Activated CD8-positive, alpha-beta T cell treated with anti-CD3 and anti-CD28 coated beads for 36 hours (primary cell): ENCODE results near the gene B3GNT5. TPM values are rescaled to one million over a fixed set of nuclear protein-coding genes. Genes with fewer than 3 reads are reported as not detected.

Experiments
- ATAC-seq: fragments of 200-7000 bp; cut with Tn5 transposase; one replicate; pipeline ENCODE4 v1.10.0; 2021; ENCODE audit warnings: mild to moderate bottlenecking, moderate library complexity
- CTCF ChIA-PET: fragments of 350-600 bp; sonication (Branson Sonifier 250); formaldehyde crosslinking; loops from one replicate; lab custom pipeline; 2021; ENCODE audit warnings: antibody characterized with exemption; lab: Charles Lee
- POLR2A ChIA-PET: fragments of 350-600 bp; sonication (Branson Sonifier 250); formaldehyde crosslinking; loops from one replicate; lab custom pipeline; 2021; ENCODE audit warnings: antibody characterized with exemption; lab: Charles Lee
- DNase-seq: peaks from one replicate; pipeline ENCODE4 v3.0.0-alpha.2; 2020
- H3K27ac Mint-ChIP-seq: one replicate; pipeline ENCODE4 v1.8.0; 2021; ENCODE audit warnings: mild to moderate bottlenecking, mixed read lengths
- H3K27me3 Mint-ChIP-seq: one replicate; pipeline ENCODE4 v1.8.0; 2021; ENCODE audit warnings: mixed read lengths
- H3K36me3 Mint-ChIP-seq: one replicate; pipeline ENCODE4 v1.8.0; 2021; ENCODE audit warnings: low read depth, mixed read lengths
- H3K4me1 Mint-ChIP-seq: one replicate; pipeline ENCODE4 v1.8.0; 2021; ENCODE audit warnings: low read depth, mixed read lengths
- H3K4me3 Mint-ChIP-seq: one replicate; pipeline ENCODE4 v1.8.0; 2021; ENCODE audit warnings: mild to moderate bottlenecking, moderate library complexity, mixed read lengths
- H3K9me3 Mint-ChIP-seq: one replicate; pipeline ENCODE4 v1.8.0; 2021; ENCODE audit warnings: mixed read lengths
- intact Hi-C: fragments of 100-400 bp; cut with micrococcal nuclease; formaldehyde crosslinking; loops from one replicate; pipeline ENCODE4 v1.10.0; 2022
- total RNA-seq, 2 experiments: library from RNA; stranded (reverse); gene quantifications; one replicate each; pipeline ENCODE4 v1.2.3, GENCODE V29; 2021
- TF ChIP-seq, protein P1 (sequence below): fragments of 200-600 bp; IDR thresholded peaks from one replicate; pipeline ENCODE4 v1.8.0; 2022; ENCODE audit warnings: antibody characterized with exemption, mild to moderate bottlenecking

Gene B3GNT5
- total RNA-seq, 2 experiments from 2014 or later: 25.8 to 26.1 TPM

DNA sequence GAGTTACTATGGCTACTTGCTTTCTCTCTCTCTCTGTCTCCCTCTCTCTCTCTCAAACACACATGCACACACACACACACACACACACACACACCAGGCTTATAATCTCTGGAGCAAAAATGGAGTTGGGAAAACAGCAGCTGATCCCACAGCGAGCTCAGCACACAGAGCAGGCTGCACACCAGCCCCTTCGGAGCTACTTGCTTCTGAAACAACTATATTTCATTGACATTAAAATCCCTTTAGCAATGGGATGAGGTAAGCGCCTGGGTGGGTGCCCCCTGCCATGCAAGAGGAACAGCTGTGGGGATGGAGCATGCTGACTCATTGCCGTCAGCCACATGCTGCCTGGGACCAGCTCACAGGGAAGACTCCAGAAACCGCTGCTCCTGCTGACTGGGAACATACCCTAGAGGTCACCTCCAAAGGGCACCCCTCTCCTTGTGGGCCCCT is 45.7 kb downstream of the B3GNT5 start:
- CTCF ChIA-PET: interaction anchor here (1.3 kb wide), 1 partner anchor 9 kb away, joined by 3 read pairs; no protein-coding TSS in a partner anchor
- H3K36me3 Mint-ChIP-seq: peaks cover 5% of the 10 kb centered on the region
- TF ChIP-seq, protein P1, sequence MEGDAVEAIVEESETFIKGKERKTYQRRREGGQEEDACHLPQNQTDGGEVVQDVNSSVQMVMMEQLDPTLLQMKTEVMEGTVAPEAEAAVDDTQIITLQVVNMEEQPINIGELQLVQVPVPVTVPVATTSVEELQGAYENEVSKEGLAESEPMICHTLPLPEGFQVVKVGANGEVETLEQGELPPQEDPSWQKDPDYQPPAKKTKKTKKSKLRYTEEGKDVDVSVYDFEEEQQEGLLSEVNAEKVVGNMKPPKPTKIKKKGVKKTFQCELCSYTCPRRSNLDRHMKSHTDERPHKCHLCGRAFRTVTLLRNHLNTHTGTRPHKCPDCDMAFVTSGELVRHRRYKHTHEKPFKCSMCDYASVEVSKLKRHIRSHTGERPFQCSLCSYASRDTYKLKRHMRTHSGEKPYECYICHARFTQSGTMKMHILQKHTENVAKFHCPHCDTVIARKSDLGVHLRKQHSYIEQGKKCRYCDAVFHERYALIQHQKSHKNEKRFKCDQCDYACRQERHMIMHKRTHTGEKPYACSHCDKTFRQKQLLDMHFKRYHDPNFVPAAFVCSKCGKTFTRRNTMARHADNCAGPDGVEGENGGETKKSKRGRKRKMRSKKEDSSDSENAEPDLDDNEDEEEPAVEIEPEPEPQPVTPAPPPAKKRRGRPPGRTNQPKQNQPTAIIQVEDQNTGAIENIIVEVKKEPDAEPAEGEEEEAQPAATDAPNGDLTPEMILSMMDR: no peak
- H3K9me3 Mint-ChIP-seq: no peaks in the 10 kb centered on the region
- H3K27me3 Mint-ChIP-seq: no peaks in the 10 kb centered on the region
- POLR2A ChIA-PET: interaction anchor here (1.1 kb wide), 1 partner anchor 13 kb away, joined by 3 read pairs; no protein-coding TSS in a partner anchor
- intact Hi-C loops: no loop called here
- H3K4me1 Mint-ChIP-seq: peaks cover 8% of the 10 kb centered on the region
- no peak overlapping the region for H3K4me3 Mint-ChIP-seq
- no peak for ATAC-seq
- DNase-seq: no peak
- no peak overlapping the region for H3K27ac Mint-ChIP-seq

DNA sequence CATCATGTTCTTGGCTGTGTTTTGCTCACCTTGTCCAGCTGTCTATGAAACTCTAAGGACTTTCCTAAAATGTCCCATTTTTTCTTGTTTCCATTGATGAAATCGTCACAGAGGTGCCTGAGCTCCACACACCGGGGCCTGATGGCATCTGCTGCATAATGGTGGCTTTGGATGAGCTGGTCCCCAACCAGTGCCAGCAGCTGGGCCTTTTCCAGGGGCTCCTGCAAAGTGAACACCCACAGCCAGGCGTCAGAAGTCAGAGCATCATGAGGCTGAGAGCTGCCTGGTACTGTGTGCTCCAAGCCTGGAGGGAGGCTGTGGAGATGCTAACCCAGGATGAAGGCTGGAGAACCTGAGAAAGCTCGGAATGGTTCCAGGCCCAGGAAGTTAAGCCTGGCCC is 46.9 kb downstream of the B3GNT5 start:
- TF ChIP-seq, protein P1: no peak
- Mint-ChIP-seq H3K9me3 (no peaks in the 10 kb centered on the region), H3K4me3 (no peak overlapping the region), H3K27me3 (no peaks in the 10 kb centered on the region), H3K27ac (no peak overlapping the region), H3K4me1 (peaks cover 8% of the 10 kb centered on the region), H3K36me3 (peaks cover 2% of the 10 kb centered on the region)
- DNase-seq: no peak
- ChIA-PET CTCF (no interaction called here), POLR2A (no interaction called here)
- intact Hi-C loops: no loop called here
- no peak for ATAC-seq

DNA sequence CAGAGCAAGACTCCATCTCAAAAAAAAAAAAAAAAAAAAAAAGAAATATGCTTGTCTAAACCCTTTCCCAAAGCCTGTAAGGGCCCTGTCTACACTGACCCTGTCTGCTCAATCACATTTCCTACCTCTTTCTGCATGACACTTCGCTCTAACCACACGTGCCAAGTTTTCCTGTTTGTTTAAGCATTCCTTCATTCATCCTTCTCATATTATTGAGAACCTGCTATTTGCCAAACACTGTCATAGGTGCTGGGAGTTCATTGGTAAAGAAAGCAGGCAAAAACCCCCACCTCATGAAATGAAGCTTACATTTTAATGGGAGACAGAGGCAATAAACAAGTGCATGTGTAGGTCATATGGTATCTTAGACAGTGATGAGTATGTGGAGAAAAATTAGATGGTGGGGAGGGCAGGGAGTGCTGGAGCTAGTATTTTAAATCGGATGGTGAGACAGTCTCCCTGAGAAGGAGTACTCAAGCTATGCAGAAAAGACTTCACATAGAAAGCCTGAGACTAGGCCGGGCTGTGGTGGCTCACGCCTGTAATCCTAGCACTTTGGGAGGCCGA is 48.0 kb downstream of the B3GNT5 start:
- H3K27ac Mint-ChIP-seq: no peak overlapping the region
- DNase-seq: no peak
- no peak overlapping the region for H3K4me3 Mint-ChIP-seq
- no peaks in the 10 kb centered on the region for H3K9me3 Mint-ChIP-seq
- POLR2A ChIA-PET: no interaction called here
- TF ChIP-seq, protein P1: no peak
- CTCF ChIA-PET: no interaction called here
- no peak for ATAC-seq
- H3K4me1 Mint-ChIP-seq: peaks cover 8% of the 10 kb centered on the region
- peaks cover 1% of the 10 kb centered on the region for H3K36me3 Mint-ChIP-seq
- intact Hi-C loops: no loop called here
- no peaks in the 10 kb centered on the region for H3K27me3 Mint-ChIP-seq

DNA sequence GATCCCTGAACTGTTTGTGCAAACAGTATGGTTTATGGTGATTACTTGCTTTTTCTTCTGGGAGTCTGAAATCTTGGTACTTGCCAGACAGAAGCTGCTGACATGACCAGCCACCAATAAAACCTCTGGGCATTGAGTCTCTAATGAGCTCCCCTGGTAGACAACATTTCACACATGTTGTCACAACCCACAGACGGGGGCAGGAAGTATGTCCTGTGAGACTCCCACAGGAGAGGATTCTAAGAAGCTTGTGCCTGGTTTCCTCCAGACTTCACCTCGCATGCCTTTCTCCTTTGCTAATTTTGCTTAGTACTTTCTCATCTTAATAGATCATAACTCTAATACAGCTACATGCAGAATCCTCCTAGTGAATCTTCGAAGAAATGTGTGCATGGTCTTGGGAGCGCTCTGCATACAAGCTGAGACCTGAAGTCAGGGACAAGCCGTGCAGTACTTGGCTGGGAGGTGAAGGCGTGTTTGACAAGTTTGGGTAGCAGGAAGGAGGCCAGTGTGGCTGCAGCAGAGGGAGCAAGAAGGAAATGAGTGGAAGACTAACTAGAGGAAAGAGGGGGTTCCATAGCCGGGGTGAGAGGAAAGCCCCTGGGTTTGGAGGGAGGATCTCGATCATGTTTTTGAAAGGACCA is 49.0 kb downstream of the B3GNT5 start:
- Mint-ChIP-seq H3K4me1 (peaks cover 16% of the 10 kb centered on the region), H3K27me3 (no peaks in the 10 kb centered on the region), H3K36me3 (peaks cover 1% of the 10 kb centered on the region), H3K27ac (no peak overlapping the region), H3K9me3 (no peaks in the 10 kb centered on the region), H3K4me3 (no peak overlapping the region)
- CTCF ChIA-PET: interaction anchor here (0.8 to 1.1 kb wide), 3 partner anchors 18 to 117 kb away, joined by 3 to 4 read pairs (median 3); no protein-coding TSS in a partner anchor
- TF ChIP-seq, protein P1: no peak
- DNase-seq: peak; percentile 14
- POLR2A ChIA-PET: interaction anchor here (0.7 to 0.9 kb wide), 3 partner anchors 16 to 115 kb away, joined by 3 to 4 read pairs (median 3); no protein-coding TSS in a partner anchor
- intact Hi-C loops: no loop called here
- ATAC-seq: peak; percentile 28

DNA sequence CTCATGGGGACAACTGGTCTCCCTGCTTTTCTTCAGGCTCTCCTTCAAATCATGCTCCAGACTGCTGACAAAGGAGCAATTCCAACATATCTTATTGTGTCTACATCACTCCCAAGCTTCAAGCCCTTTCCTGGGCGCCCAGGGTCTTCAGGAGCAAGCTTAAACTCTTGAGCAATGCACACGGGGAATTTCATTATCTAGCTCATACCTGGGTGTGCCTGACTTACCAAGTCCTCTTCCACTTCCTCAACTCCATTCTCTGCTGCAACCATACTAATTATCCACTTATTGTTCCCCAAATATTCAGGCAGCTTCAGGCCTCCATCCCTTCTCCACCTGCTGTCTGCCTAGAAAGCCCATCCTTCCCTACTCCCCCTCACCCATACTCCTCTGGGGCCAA is 50.6 kb downstream of the B3GNT5 start:
- DNase-seq (no peak), ATAC-seq (no peak)
- Mint-ChIP-seq H3K27ac (no peak overlapping the region), H3K27me3 (no peaks in the 10 kb centered on the region), H3K9me3 (no peaks in the 10 kb centered on the region), H3K36me3 (peaks cover 1% of the 10 kb centered on the region), H3K4me1 (peaks cover 30% of the 10 kb centered on the region), H3K4me3 (no peak overlapping the region)
- TF ChIP-seq, protein P1: no peak
- ChIA-PET POLR2A (no interaction called here), CTCF (interaction anchor here (0.9 to 1.0 kb wide), 2 partner anchors 17 to 19 kb away, joined by 3 read pairs; no protein-coding TSS in a partner anchor)
- intact Hi-C loops: no loop called here
